ENCODE measurements around the gene VSIR. TPM values are rescaled to one million over a fixed set of nuclear protein-coding genes. Genes with fewer than 3 reads are reported as not detected.

Gene VSIR
- total RNA-seq, 1 donor from 2014 or later = 116 TPM

Small RNA genes within 50 kb of the gene (microRNA-seq; reads per million reads assigned to microRNA genes)
- not detected for gene MIR7152

Other genes starting within 250 kb of the VSIR start
- gene C10orf105, start 53.7 kb downstream of the VSIR start, total RNA-seq = 0.05 TPM
- gene PSAP, start 77.7 kb upstream of the VSIR start, total RNA-seq = 1,816 TPM
- gene CHST3, start 190.9 kb upstream of the VSIR start, total RNA-seq = 15.4 TPM